Measurements from ENCODE around the gene TAMALIN. TPM values are rescaled to one million over a fixed set of nuclear protein-coding genes. Genes with fewer than 3 reads are reported as not detected.

The TAMALIN gene
- total RNA-seq, 2 experiments from 2014 or later = 495 to 525 TPM

- Histone ChIP-seq H3K4me1 (ENCODE audit: insufficient read depth, low read length) (peaks cover 4% of the 10 kb centered on the region), H3K27me3 (ENCODE audit: control insufficient read depth in 1 of 2, insufficient read depth in 2 of 2, low read length in 2 of 2) (no peaks in the 10 kb centered on the region), H3K4me3 (ENCODE audit: low read length) (no peak overlapping the region), H3K27ac (ENCODE audit: low read depth in 1 of 2, low read length in 2 of 2) (no peak overlapping the region), H3K36me3 (ENCODE audit: insufficient read depth, low read length) (peaks cover 2% of the 10 kb centered on the region), H3K9me3 (ENCODE audit: control insufficient read depth in 1 of 2, insufficient read depth in 1 of 2, low read length in 2 of 2) (no peaks in the 10 kb centered on the region)
- H3K36me3 Mint-ChIP-seq (ENCODE audit: low read depth) = peaks cover 28% of the 10 kb centered on the region
- ATAC-seq (ENCODE audit: poor library complexity) (peak; percentile 68), DNase-seq (no peak)
- H3K27ac Mint-ChIP-seq = peak overlapping the region; percentile 63
- H3K4me3 Mint-ChIP-seq = peak overlapping the region; percentile 2
- ChIA-PET CTCF (interaction anchor here (0.8 to 3.7 kb wide), 5 partner anchors 8 to 155 kb away, joined by 3 to 13 read pairs (median 4); no protein-coding TSS in a partner anchor), POLR2A (interaction anchor here (1.2 to 2.5 kb wide), 3 partner anchors 9 to 64 kb away, joined by 3 to 19 read pairs (median 9); partner anchors contain the start of gene ACVR1B)
- H3K4me1 Mint-ChIP-seq (ENCODE audit: low read depth) = peaks cover 56% of the 10 kb centered on the region
- TF ChIP-seq CTCF (IDR thresholded peaks at IDR 0.05) = no peak
- H3K9me3 Mint-ChIP-seq = no peaks in the 10 kb centered on the region
- H3K27me3 Mint-ChIP-seq = no peaks in the 10 kb centered on the region
- intact Hi-C loops (cut with DNase I, micrococcal nuclease) = loop anchor here in 1 of 2 experiments (2.0 kb wide), 1 partner anchor 13 kb away; no protein-coding TSS in a partner anchor
These were observed 44.9 kb upstream of the TAMALIN start for GRCh38 chr12:51961834-51962233.

- Histone ChIP-seq H3K4me1 (ENCODE audit: insufficient read depth, low read length) (peaks cover 4% of the 10 kb centered on the region), H3K27me3 (ENCODE audit: control insufficient read depth in 1 of 2, insufficient read depth in 2 of 2, low read length in 2 of 2) (no peaks in the 10 kb centered on the region), H3K27ac (ENCODE audit: low read depth in 1 of 2, low read length in 2 of 2) (no peak overlapping the region), H3K9me3 (ENCODE audit: control insufficient read depth in 1 of 2, insufficient read depth in 1 of 2, low read length in 2 of 2) (no peaks in the 10 kb centered on the region), H3K36me3 (ENCODE audit: insufficient read depth, low read length) (peaks cover 2% of the 10 kb centered on the region), H3K4me3 (ENCODE audit: low read length) (no peak overlapping the region)
- peaks cover 53% of the 10 kb centered on the region for H3K4me1 Mint-ChIP-seq (ENCODE audit: low read depth)
- ChIA-PET CTCF (interaction anchor here (0.8 to 3.7 kb wide), 5 partner anchors 8 to 154 kb away, joined by 3 to 13 read pairs (median 4); no protein-coding TSS in a partner anchor), POLR2A (interaction anchor here (1.2 to 2.5 kb wide), 3 partner anchors 9 to 63 kb away, joined by 3 to 19 read pairs (median 9); partner anchors contain the start of gene ACVR1B)
- H3K9me3 Mint-ChIP-seq = no peaks in the 10 kb centered on the region
- no peak for TF ChIP-seq CTCF (IDR thresholded peaks at IDR 0.05)
- H3K27ac Mint-ChIP-seq = no peak overlapping the region
- no peak overlapping the region for H3K4me3 Mint-ChIP-seq
- H3K36me3 Mint-ChIP-seq (ENCODE audit: low read depth) = peaks cover 28% of the 10 kb centered on the region
- DNase-seq (no peak), ATAC-seq (ENCODE audit: poor library complexity) (no peak)
- intact Hi-C loops (cut with DNase I, micrococcal nuclease) = no loop called here
- no peaks in the 10 kb centered on the region for H3K27me3 Mint-ChIP-seq
These were observed 44.0 kb upstream of the TAMALIN start for GRCh38 chr12:51962737-51963136.

- no peak overlapping the region for H3K4me3 Mint-ChIP-seq
These were observed 43.3 kb upstream of the TAMALIN start for GRCh38 chr12:51963477-51963876.

More at GRCh38 chr12:51963477-51963876, 43.3 kb upstream of the TAMALIN start:
- no peak overlapping the region for H3K4me3 ChIP-seq (ENCODE audit: low read length)
- peaks cover 48% of the 10 kb centered on the region for H3K4me1 Mint-ChIP-seq (ENCODE audit: low read depth)
- POLR2A ChIA-PET = no interaction called here
- no peak for DNase-seq
- H3K9me3 ChIP-seq (ENCODE audit: control insufficient read depth in 1 of 2, insufficient read depth in 1 of 2, low read length in 2 of 2) = no peaks in the 10 kb centered on the region
- ATAC-seq (ENCODE audit: poor library complexity) = no peak
- no peaks in the 10 kb centered on the region for H3K27me3 Mint-ChIP-seq
- TF ChIP-seq CTCF (IDR thresholded peaks at IDR 0.05) = no peak
- H3K36me3 ChIP-seq (ENCODE audit: insufficient read depth, low read length) = peaks cover 2% of the 10 kb centered on the region
- H3K4me1 ChIP-seq (ENCODE audit: insufficient read depth, low read length) = peaks cover 4% of the 10 kb centered on the region
- H3K36me3 Mint-ChIP-seq (ENCODE audit: low read depth) = peaks cover 28% of the 10 kb centered on the region
- no peak overlapping the region for H3K27ac ChIP-seq (ENCODE audit: low read depth in 1 of 2, low read length in 2 of 2)
- intact Hi-C loops (cut with DNase I, micrococcal nuclease) = no loop called here
- no peaks in the 10 kb centered on the region for H3K27me3 ChIP-seq (ENCODE audit: control insufficient read depth in 1 of 2, insufficient read depth in 2 of 2, low read length in 2 of 2)
- H3K27ac Mint-ChIP-seq = no peak overlapping the region
- H3K9me3 Mint-ChIP-seq = no peaks in the 10 kb centered on the region
- CTCF ChIA-PET = no interaction called here
